H1 (cell line): ENCODE results near the gene ADGRV1. TPM values are rescaled to one million over a fixed set of nuclear protein-coding genes. Genes with fewer than 3 reads are reported as not detected.

Experiments
- CTCF ChIA-PET: fragments of 300-600 bp; sonication (Branson Sonifier 250); formaldehyde crosslinking; loops from one replicate; lab custom pipeline; 2021; ENCODE audit not compliant: partially characterized antibody; lab: Charles Lee
- POLR2A ChIA-PET: fragments of 300-600 bp; sonication (Branson Sonifier 250); formaldehyde crosslinking; loops from one replicate; lab custom pipeline; 2021; ENCODE audit warnings: inconsistent platforms; ENCODE audit not compliant: partially characterized antibody; lab: Charles Lee
- DNase-seq, 2 experiments: peaks; one replicate each; pipeline versions ENCODE4 v3.0.0 to v3.0.0-alpha.2; 2010 to 2022; ENCODE audit warnings: low spot score in 2 of 2, low read depth in 1 of 2, mixed read lengths in 1 of 2
- FAIRE-seq: peaks from 2 replicates; lab custom pipeline; 2011; peaks lifted over from hg19 to GRCh38; lab: Jason Lieb, UNC
- H2AFZ ChIP-seq: 2 replicates; pipeline ENCODE4 v1.8.1; 2012; ENCODE audit warnings: low read length, inconsistent platforms
- H2AK5ac ChIP-seq: 2 replicates; pipeline ENCODE4 v1.6.1; 2013; ENCODE audit warnings: low read depth, low read length
- H2BK120ac ChIP-seq: replicated peaks from 2 replicates; pipeline ENCODE3; 2013; ENCODE audit warnings: low read depth, low read length, inconsistent platforms
- H2BK12ac ChIP-seq: 2 replicates; pipeline ENCODE4 v1.6.1; 2013; ENCODE audit warnings: low read depth, low read length
- H2BK15ac ChIP-seq: 2 replicates; pipeline ENCODE4 v1.6.1; 2013; ENCODE audit warnings: low read length
- H2BK20ac ChIP-seq: 2 replicates; pipeline ENCODE4 v1.6.1; 2013; ENCODE audit warnings: low read length
- H2BK5ac ChIP-seq: 2 replicates; pipeline ENCODE4 v1.6.1; 2013; ENCODE audit warnings: low read depth, low read length
- H3K14ac ChIP-seq: 2 replicates; pipeline ENCODE4 v1.6.1; 2013; ENCODE audit warnings: inconsistent platforms; ENCODE audit not compliant: insufficient read length
- H3K18ac ChIP-seq: 2 replicates; pipeline ENCODE4 v1.6.1; 2013; ENCODE audit warnings: low read length; ENCODE audit errors: extremely low read depth
- H3K23ac ChIP-seq: 2 replicates; pipeline ENCODE4 v1.6.1; 2013; ENCODE audit warnings: inconsistent platforms; ENCODE audit not compliant: insufficient read length
- H3K23me2 ChIP-seq: 2 replicates; pipeline ENCODE4 v1.6.1; 2013; ENCODE audit warnings: low read depth, low read length
- H3K27ac ChIP-seq: 2 replicates; pipeline ENCODE4 v1.6.1; 2011; ENCODE audit warnings: low read depth, low read length, inconsistent platforms
- H3K27me3 ChIP-seq, 4 experiments: replicated peaks in 1 of 4; 1 replicate in 1 of 4; 2 replicates in 3 of 4; pipeline versions ENCODE4 v1.6.1 to v1.8.1; 2011 to 2013; ENCODE audit warnings: low read length in 3 of 4, mild to moderate bottlenecking in 3 of 4, inconsistent platforms in 2 of 4, mixed read lengths in 2 of 4, moderate library complexity in 1 of 4; ENCODE audit not compliant: control insufficient read depth in 3 of 4, insufficient read depth in 3 of 4; ENCODE audit errors: extremely low read depth in 1 of 4
- H3K36me3 ChIP-seq, 4 experiments: 2 replicates each; pipeline versions ENCODE4 v1.6.1 to v1.8.1; 2011 to 2013; ENCODE audit warnings: mild to moderate bottlenecking in 4 of 4, low read length in 3 of 4, moderate library complexity in 2 of 4, control low read depth in 1 of 4, inconsistent platforms in 1 of 4; ENCODE audit not compliant: insufficient read depth in 4 of 4, control insufficient read depth in 2 of 4
- H3K4ac ChIP-seq: replicated peaks from 2 replicates; pipeline ENCODE3; 2013; ENCODE audit warnings: low read length, low read depth, mixed read lengths, inconsistent platforms; ENCODE audit not compliant: insufficient read length
- H3K4me1 ChIP-seq, 4 experiments: replicated peaks in 1 of 4; 1 replicate in 1 of 4; 2 replicates in 3 of 4; pipeline versions ENCODE4 v1.6.1 to v1.8.1; 2011 to 2013; ENCODE audit warnings: low read length in 3 of 4, inconsistent platforms in 2 of 4, mixed read lengths in 1 of 4; ENCODE audit not compliant: insufficient read depth in 4 of 4, control insufficient read depth in 3 of 4
- H3K4me2 ChIP-seq, 2 experiments: 2 replicates each; pipeline versions ENCODE4 v1.6.1 to v1.8.1; 2011 to 2013; ENCODE audit warnings: low read depth in 2 of 2, low read length in 2 of 2, control low read depth in 1 of 2, inconsistent platforms in 1 of 2, mild to moderate bottlenecking in 1 of 2; ENCODE audit not compliant: insufficient read depth in 1 of 2
- H3K4me3 ChIP-seq, 4 experiments: fragments of 200-600, 300-600 bp in 1 of 4; sonication (generic), shearing (Covaris generic), sonication (Bioruptor Twin) in 1 of 4; 2 replicates each; pipeline versions ENCODE4 v1.5.1 to v1.8.1; 2011 to 2016; ENCODE audit warnings: low read length in 4 of 4, low read depth in 3 of 4, control low read depth in 2 of 4, inconsistent platforms in 2 of 4, mild to moderate bottlenecking in 2 of 4, mixed read lengths in 1 of 4, moderate library complexity in 1 of 4; ENCODE audit not compliant: insufficient read depth in 2 of 4; ENCODE audit errors: extremely low read depth in 1 of 4
- H3K56ac ChIP-seq: replicated peaks from 2 replicates; pipeline ENCODE3; 2013; ENCODE audit warnings: low read depth, mild to moderate bottlenecking, mixed read lengths, low read length, inconsistent platforms; ENCODE audit not compliant: insufficient read length
- H3K79me1 ChIP-seq: 2 replicates; pipeline ENCODE4 v1.6.1; 2013; ENCODE audit warnings: low read depth, low read length, control low read depth
- H3K79me2 ChIP-seq, 2 experiments: 2 replicates each; pipeline versions ENCODE4 v1.6.1 to v1.8.1; 2012 to 2013; ENCODE audit warnings: low read length in 2 of 2, mild to moderate bottlenecking in 2 of 2, inconsistent platforms in 1 of 2; ENCODE audit not compliant: insufficient read depth in 2 of 2, control insufficient read depth in 1 of 2
- H3K9ac ChIP-seq, 4 experiments: replicated peaks in 1 of 4; 1 replicate in 1 of 4; 2 replicates in 3 of 4; pipeline versions ENCODE4 v1.6.1 to v1.8.1; 2011 to 2013; ENCODE audit warnings: low read depth in 3 of 4, low read length in 3 of 4, control low read depth in 2 of 4, mild to moderate bottlenecking in 2 of 4, moderate library complexity in 2 of 4, inconsistent platforms in 1 of 4; ENCODE audit errors: extremely low read depth in 1 of 4
- H3K9me3 ChIP-seq, 2 experiments: 2 replicates each; pipeline versions ENCODE4 v1.6.1 to v1.8.1; 2012 to 2013; ENCODE audit warnings: mild to moderate bottlenecking in 2 of 2, moderate library complexity in 2 of 2, control low read depth in 1 of 2, inconsistent platforms in 1 of 2, low read depth in 1 of 2, low read length in 1 of 2, mixed read lengths in 1 of 2; ENCODE audit not compliant: insufficient read depth in 2 of 2
- H4K20me1 ChIP-seq, 2 experiments: replicated peaks in 1 of 2; 2 replicates each; pipeline versions ENCODE3 to v1.8.1; 2011 to 2013; ENCODE audit warnings: inconsistent platforms in 2 of 2, low read length in 2 of 2, mild to moderate bottlenecking in 1 of 2; ENCODE audit not compliant: insufficient read depth in 2 of 2, control insufficient read depth in 1 of 2
- H4K5ac ChIP-seq: 2 replicates; pipeline ENCODE4 v1.6.1; 2013; ENCODE audit warnings: low read length, low read depth, mixed read lengths, inconsistent platforms; ENCODE audit not compliant: insufficient read length
- H4K8ac ChIP-seq: 2 replicates; pipeline ENCODE4 v1.8.0; 2013; ENCODE audit warnings: mild to moderate bottlenecking, moderate library complexity, low read length, inconsistent platforms; ENCODE audit not compliant: insufficient read depth; ENCODE audit errors: extremely low read depth
- H4K91ac ChIP-seq: replicated peaks from 2 replicates; pipeline ENCODE3; 2013; ENCODE audit warnings: low read length, mixed read lengths, inconsistent platforms; ENCODE audit not compliant: insufficient read length
- ASH2L ChIP-seq: fragments of 200-600, 300-600 bp; sonication (generic); IDR thresholded peaks from one replicate; pipeline ENCODE4 v1.7.1; 2017; ENCODE audit warnings: low read length
- CHD2 ChIP-seq: IDR thresholded peaks from 2 replicates; pipeline ENCODE4 v1.6.1; 2012; ENCODE audit warnings: low read length, improper control_type of control experiment
- CREB1 ChIP-seq: IDR thresholded peaks from 2 replicates; pipeline ENCODE4 v1.6.1; 2012; ENCODE audit warnings: inconsistent platforms
- HDAC6 ChIP-seq: IDR thresholded peaks from one replicate; pipeline ENCODE4 v1.7.1; 2012; ENCODE audit warnings: low read depth, mild to moderate bottlenecking, inconsistent platforms, low read length, moderate library complexity
- NRF1 ChIP-seq: IDR thresholded peaks from 2 replicates; pipeline ENCODE4 v1.6.1; 2011; ENCODE audit warnings: mild to moderate bottlenecking, low read depth, low read length, improper control_type of control experiment
- RBBP5 ChIP-seq: IDR thresholded peaks from 2 replicates; pipeline ENCODE4 v1.7.1; 2012; ENCODE audit warnings: low read depth, mild to moderate bottlenecking, inconsistent platforms, low read length, moderate library complexity, borderline replicate concordance
- RNF2 ChIP-seq: fragments of 200-900, 300-1000 bp; sonication (generic); IDR thresholded peaks from 2 replicates; pipeline ENCODE4 v1.7.1; 2016; ENCODE audit warnings: borderline replicate concordance, low read depth, mild to moderate bottlenecking, antibody characterized with exemption, low read length; ENCODE audit not compliant: poor library complexity, severe bottlenecking; ENCODE audit errors: missing control alignments
- SRF ChIP-seq: IDR thresholded peaks from 2 replicates; pipeline ENCODE4 v1.6.1; 2011; ENCODE audit warnings: mild to moderate bottlenecking, low read depth, low read length, moderate library complexity
- YY1 ChIP-seq: IDR thresholded peaks from 2 replicates; pipeline ENCODE4 v1.6.1; 2011; ENCODE audit warnings: low read depth, mild to moderate bottlenecking, low read length
- WGBS, 2 experiments: shearing (Covaris generic) in 1 of 2; methylation state at CpG; one replicate each; pipeline versions ENCODE4 v1.1.6 to v1.1.7; 2013 to 2015; ENCODE audit warnings: low lambda C conversion rate in 2 of 2, mixed read lengths in 2 of 2, inconsistent platforms in 1 of 2, low coverage in 1 of 2, missing lambda C conversion rate in 1 of 2; ENCODE audit not compliant: insufficient replicate concordance in 2 of 2, insufficient coverage in 1 of 2, insufficient read length in 1 of 2; ENCODE audit errors: extremely low coverage in 1 of 2, missing lambda C conversion rate in 1 of 2; 5-methylcytosine and 5-hydroxymethylcytosine counted together
- polyA plus RNA-seq, 7 experiments: library from polyadenylated mRNA; depleted of rRNA in 3 of 7; stranded (reverse) in 5 of 7; unstranded in 2 of 7; fragments of >200 nt in 5 of 7; fragments of 200-250 nt in 2 of 7; gene quantifications; 1 replicate in 5 of 7; 2 replicates in 1 of 7; 4 replicates in 1 of 7; pipeline versions ENCODE4 v1.2.1 to v1.2.3, GENCODE V29; 2011 to 2013; ENCODE audit warnings: missing spikeins in 2 of 7, mixed read lengths in 2 of 7
- total RNA-seq: library from RNA; stranded (reverse); fragmentation: NEBNext Ultra II Directional; extraction: Animal tissue kit (Norgen Biotek cat#: 25700); gene quantifications from 2 replicates; pipeline ENCODE4 v1.2.1, GENCODE V29; 2021

The ADGRV1 gene
- total and polyA plus RNA-seq, 2 of the 8 experiments (the other 6 are each of a cell fraction or from before 2014, with no cell fraction given) = 53.1 to 62.2 TPM

GRCh38 chr5:91110686-91111085 lies 552.1 kb downstream of the ADGRV1 start:
- H3K23ac ChIP-seq = no peak overlapping the region
- no peaks in the 10 kb centered on the region for H4K20me1 ChIP-seq
- H2AFZ ChIP-seq = no peak overlapping the region
- 90% methylated on average over 5 of the region's 5 CpGs; no CpG with 5 or more reads in 1 of the 2 experiments for WGBS, 2 experiments
- ChIA-PET POLR2A (interaction anchor here (1.1 kb wide), 1 partner anchor 114 kb away, joined by 3 read pairs; no protein-coding TSS in a partner anchor), CTCF (interaction anchor here (0.7 to 2.3 kb wide), 6 partner anchors 9 to 274 kb away, joined by 3 to 11 read pairs (median 3); no protein-coding TSS in a partner anchor)
- H2BK12ac ChIP-seq = no peak overlapping the region
- H3K4me1 ChIP-seq = peaks cover 0 to 5% (median 2%) of the 10 kb centered on the region in 4 experiments; a peak in 3 of 7 replicates
- no peak overlapping the region for H2BK120ac ChIP-seq
- H3K4me3 ChIP-seq = no peak overlapping the region
- no peak overlapping the region for H2BK15ac ChIP-seq
- peaks cover 0 to 6% (median 0%) of the 10 kb centered on the region in 4 experiments; a peak in 1 of 8 replicates for H3K36me3 ChIP-seq
- no peaks in the 10 kb centered on the region for H3K23me2 ChIP-seq
- no peak overlapping the region for H3K18ac ChIP-seq
- H3K79me2 ChIP-seq = no peaks in the 10 kb centered on the region
- H2BK20ac ChIP-seq = no peak overlapping the region
- no peak for DNase-seq
- FAIRE-seq = no peak
- H3K14ac ChIP-seq = no peak overlapping the region
- H3K9me3 ChIP-seq = no peaks in the 10 kb centered on the region
- H4K8ac ChIP-seq = no peak overlapping the region
- H3K4me2 ChIP-seq = no peak overlapping the region
- no peak overlapping the region for H4K5ac ChIP-seq
- H3K4ac ChIP-seq = no peak overlapping the region
- H2BK5ac ChIP-seq = no peak overlapping the region
- no peak overlapping the region for H2AK5ac ChIP-seq
- no peak overlapping the region for H4K91ac ChIP-seq
- no peaks in the 10 kb centered on the region for H3K27me3 ChIP-seq
- no peak overlapping the region for H3K9ac ChIP-seq
- no peak for TF ChIP-seq SRF
- TF ChIP-seq NRF1 = no peak
- TF ChIP-seq CREB1 = no peak
- TF ChIP-seq CHD2 = no peak
- TF ChIP-seq YY1 = no peak
- no peak for TF ChIP-seq HDAC6
- TF ChIP-seq ASH2L = no peak
- TF ChIP-seq RNF2 = no peak
- no peak for TF ChIP-seq RBBP5
- no peaks in the 10 kb centered on the region for H3K79me1 ChIP-seq
- H3K56ac ChIP-seq = no peak overlapping the region
- no peak overlapping the region for H3K27ac ChIP-seq
